GM19467 (cell line): ENCODE data around the gene UPP2.

Source experiments
- ATAC-seq: cut with Tn5 transposase; IDR thresholded peaks from one replicate; pipeline ENCODE4 v1.9.1; 2021; ENCODE audit warnings: mild to moderate bottlenecking, moderate library complexity; ENCODE audit not compliant: unreplicated experiment

The UPP2 gene

DNA sequence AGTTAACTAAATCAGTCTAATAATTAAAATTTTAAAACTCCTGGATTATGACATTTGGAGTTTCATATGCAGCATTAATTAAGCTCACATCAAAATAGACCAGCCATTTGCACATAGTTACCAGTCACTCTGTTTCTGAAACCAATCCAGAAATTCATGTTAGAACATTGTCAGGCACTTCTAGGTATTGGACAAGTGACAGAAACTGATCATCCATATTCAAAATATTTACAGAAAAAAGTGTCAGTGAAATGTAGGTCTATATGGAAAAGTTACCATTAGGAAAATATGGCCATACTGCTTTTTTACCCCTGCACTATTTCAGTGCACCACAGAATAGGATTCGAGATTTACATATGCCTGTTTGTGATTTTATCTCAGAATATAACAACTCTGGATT is 33.4 kb downstream of the UPP2 start:
- ATAC-seq, result no peak

DNA sequence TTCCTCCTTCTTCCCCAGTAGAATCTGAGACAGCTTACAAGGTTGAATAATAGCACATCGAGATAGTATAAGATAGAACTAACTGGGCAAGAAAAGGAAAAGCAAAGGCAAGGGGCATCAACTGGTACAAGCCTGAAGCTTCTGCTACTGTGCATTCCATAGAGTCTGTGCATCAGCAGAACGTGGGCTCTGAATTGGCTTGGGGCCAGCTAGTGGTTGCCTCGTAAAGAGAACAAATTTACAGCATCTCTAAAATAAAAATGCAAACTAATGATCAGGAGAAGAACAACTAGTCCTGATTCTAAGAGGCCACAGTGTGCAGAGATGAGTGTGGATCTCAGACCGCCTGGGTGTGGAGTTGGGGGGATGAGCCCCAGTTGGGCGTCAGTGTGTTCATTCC is 36.6 kb downstream of the UPP2 start:
- no peak for ATAC-seq

DNA sequence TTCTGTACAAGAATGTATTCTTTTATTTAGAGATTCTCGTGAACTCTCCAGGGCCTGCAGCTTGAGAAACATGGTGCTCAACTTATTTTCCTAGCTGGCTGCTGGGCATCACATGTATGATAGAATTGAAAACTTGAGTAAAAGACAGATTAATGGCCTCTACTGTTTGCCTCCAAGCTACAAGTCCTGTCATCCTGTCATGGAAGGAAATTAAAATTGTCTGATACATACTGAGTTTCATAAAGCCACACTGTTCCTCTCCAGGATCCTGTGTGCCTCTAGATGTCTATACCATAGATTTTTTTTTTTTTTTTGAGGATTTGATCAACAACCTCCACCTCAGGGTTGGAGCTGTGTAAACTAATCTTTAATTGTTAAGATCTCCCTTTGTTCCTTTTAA is 38.5 kb downstream of the UPP2 start:
- no peak for ATAC-seq

DNA sequence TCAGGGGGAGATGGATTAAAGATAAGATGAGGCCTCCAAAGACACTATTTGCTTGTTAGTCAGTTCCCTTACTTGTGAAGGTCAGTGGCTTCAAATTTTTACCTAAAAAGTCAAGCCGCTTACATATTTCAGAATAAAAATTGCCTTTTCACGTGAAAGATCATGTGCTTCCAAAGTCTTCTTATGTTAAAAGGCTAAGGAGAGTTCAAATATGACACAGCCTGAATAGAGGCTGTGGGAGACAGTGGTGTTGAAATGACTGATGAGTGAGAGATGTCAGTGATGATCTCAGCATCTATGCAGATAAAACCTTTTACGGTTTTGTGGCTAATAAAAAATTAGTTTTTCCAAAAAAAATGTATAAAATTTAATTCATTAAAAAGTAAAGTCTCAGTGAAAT is 40.5 kb downstream of the UPP2 start:
- ATAC-seq, result no peak

DNA sequence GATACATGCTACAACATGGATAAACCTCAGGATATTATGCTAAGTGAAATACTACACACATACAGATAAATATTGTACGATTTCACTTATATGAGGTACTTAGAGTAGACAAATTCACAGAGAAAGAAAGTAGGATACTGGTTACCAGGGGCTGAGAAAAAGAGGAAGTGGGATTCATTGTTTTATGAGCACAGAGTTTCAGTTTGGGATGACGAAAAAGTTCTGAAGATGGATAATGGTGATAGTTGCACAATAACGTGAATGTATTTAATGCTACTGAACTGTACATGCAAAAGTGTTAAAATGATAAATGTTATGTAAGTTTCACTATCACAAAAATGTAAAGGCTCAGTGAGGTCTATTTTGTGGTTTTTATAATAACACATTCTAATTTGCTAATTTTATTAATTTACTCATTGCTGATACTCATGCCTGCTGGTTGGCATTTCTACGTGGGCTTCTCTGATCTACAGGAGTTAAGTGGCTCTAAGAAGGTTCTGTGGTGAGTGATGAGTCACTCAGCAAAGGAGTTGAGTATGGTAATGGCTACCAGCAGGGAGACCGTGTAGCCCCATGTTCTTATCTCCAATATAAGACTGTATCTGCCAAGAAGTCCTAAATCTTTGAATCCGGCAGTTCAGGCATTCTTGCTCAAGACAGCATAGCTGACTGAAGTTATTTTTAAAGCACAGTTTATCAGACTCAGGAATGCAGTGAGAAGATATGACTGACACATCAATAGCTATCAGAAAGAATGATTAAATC is 41.1 kb downstream of the UPP2 start:
- no peak for ATAC-seq

DNA sequence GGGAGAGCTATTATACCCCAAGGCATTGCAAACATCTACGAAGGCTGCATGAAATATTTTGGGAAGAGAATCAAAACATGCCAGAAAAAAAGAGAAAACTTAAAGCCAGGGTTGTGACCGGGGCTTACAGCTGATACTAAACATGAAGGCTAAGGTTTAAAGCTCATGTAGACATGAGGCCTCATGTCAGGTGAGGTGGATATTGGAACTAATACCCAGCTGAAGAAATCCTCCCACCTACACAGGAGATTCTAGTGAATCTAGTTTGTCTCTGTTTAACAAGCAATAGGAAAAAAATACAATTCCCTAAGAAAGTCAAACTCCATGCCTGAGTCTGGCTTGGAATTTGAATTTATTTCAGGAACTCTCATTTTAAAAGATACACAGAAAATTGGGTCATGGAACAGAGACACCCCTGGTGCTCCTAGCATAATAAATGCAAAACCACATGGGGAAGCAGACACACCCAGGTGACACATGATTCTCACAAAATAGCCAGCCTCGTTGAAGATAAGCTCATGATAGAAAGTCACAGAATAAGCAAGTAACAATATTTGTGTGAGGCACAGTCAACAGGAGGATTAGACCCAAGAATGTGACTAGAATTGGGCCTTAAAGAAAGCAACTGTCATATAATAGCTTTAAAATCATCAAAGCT is 42.2 kb downstream of the UPP2 start:
- no peak for ATAC-seq

DNA sequence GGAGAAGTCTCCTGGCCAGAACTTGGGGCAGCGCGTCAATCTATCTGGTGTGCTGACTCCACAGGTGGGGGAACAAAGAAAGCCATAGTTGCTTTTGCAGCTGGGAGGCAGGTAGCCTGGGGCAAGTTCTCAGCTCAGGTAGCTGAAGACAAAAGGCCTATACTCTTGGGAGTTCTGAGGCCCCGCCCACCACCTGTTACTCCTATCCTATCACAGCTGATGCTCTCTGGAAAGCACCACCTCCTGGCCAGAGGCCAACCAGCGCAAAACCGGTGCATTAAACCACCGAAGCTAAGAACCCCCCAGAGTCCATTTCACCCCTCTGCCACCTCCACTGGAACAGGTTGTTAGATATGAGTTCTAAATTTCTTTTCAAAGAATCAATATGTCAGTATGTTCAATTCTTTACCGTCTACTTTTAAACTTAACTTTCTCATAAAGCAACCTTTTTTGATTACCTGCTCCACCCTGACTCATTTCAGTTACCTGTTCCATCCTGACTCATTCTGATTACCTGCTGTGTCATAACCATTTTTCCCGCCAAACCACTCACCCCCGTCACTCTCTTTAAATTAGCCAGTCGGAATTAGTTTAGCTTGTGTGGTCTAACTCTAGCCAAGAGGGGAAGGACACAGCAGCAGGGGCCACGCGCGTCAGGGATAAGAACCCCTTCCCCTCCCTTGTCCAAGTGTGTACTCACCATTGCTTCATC is 43.4 kb downstream of the UPP2 start:
- no peak for ATAC-seq

DNA sequence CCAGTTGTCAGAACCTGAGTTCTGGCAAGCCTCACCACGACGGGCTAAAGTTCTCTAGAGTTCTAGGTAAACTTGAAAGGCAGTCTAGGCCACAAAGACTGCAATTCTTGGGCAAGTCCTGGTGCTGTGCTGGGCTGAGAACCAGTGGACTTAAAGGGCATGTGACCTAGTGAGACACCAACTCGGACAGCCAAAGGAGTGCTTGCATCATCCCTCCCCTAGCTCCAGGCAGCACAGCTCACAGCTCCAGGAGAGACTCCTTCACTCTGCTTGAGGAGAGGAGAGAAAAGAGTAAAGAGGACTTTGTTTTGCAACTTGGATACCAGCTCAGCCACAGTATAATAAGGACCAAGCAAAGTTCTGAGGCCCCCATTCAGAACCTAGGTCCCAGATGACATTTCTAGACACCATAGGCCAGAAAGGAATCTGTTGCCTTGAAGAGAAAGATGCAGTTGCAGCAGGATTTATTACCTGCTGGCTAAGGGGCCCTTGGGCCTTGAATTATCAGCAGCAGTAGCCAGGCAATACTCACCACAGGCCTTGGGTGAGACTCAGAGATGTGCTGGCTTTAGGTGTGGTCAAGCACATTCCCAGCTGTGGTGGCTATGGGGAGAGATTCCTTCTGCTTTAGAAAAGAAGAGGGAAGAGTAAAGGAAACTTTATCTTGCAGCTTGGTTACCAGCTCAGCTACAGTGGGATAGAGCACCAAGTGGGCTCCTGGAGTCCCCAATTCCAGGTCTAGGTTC is 51.8 kb downstream of the UPP2 start:
- no peak for ATAC-seq

DNA sequence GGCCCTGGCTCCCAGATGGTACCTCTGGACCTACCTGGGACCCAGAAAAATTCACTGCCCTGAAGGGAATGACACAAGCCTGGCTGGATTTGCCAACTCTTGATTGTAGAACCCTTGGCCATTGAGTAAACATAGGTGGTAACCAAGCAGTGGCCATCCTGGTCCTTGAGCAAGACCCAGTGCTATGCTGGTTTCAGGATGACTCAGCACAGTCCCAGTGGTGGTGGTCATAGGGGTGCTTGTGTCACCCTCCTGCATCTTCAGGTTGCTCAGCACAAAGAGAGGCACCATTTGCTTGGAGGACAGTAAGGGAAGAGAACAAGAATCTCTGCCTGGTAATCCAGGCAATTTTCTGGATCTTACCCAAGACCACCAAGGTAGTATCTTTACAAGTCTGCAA is 52.9 kb downstream of the UPP2 start:
- ATAC-seq, result no peak

DNA sequence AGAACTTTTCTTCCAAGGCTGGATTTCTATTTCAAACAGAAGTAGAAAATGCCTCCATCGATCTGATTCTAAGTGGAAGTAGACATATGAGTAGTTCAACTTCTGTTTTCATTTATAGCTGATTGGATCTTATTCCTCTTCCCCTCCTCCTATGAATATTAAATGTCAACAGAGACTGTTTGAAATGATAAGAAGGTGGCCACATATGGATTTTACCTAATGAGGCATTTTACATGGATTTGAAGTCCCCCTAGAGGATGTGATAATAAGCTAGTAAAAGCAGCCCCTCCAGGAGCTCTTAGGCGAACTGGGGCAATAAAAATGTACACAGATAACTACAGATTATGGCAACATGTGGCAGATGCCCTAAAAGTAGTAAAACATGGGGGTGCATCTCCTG is 71.0 kb downstream of the UPP2 start:
- no peak for ATAC-seq

DNA sequence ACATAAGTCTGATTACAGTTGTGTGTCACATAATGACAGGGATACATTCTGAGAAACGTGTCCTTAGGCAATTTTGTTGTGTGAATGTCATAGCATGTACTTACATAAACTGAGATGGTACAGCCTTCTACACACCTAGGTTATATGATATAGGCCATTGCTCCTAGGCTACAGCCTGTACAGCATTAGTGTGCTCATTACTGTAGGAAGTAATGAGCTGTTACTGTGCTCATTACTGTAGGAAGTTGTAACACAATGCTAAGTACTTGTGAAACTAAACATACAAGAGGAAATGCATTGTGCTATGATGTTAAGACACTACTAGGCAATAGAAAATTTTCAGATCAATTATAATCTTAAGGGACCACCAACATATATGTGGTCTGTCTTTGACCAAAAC is 72.8 kb downstream of the UPP2 start:
- no peak for ATAC-seq

DNA sequence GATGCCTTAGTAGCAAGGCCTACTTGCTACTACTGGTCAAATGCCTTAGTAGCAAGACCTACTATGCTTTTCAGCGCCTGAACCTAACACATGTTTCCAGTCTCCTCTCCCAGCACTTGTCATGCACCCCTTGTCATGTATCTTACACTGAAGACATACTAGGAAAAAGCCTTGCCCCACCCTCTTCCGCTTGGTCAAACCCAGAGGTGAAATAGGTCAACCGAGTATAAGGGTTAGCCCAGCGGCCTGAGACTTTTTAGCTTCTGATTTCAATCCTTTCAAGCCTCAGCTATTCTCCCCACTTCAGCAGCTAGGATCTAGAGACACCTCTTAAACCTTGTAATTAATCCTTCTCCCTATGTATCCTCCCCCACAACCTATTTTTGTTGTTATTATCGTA is 73.3 kb downstream of the UPP2 start:
- ATAC-seq, result no peak

DNA sequence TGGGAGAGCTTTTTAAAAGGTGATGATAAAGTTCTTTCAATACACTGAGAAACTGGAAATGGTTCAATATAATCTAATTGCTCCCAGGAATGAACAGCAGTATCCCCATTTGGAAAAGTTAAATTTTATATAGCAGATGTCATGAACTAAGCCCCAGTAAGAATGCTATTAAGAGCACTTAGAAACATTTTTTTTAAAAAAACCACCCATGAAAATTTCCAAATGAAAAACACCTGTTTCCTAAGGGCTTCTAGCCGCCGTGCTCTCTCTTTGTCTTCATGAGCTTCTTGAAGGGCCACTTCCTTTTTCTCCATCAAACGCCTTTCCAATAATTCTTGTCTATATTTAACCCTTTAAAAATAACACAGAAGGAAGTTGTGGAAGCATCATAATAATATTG is 77.0 kb downstream of the UPP2 start:
- no peak for ATAC-seq

DNA sequence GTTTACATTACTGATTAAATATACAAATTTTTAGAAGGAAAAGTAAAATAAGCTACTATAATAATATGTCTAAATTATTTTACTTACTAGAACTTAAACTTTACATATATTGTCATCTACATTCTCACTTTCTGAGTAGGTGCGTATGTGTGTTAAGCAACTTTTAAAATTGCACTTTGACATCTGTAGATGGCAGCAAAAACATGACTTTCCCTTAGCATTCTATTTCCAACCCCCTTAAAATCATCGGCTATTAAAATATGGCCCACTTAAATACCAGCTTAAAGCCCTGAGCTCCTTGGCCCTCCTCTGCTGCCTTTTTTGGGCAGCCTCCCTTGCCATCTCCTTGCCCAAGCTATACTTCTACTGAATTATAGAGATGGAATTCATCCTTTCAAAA is 78.0 kb downstream of the UPP2 start:
- no peak for ATAC-seq

DNA sequence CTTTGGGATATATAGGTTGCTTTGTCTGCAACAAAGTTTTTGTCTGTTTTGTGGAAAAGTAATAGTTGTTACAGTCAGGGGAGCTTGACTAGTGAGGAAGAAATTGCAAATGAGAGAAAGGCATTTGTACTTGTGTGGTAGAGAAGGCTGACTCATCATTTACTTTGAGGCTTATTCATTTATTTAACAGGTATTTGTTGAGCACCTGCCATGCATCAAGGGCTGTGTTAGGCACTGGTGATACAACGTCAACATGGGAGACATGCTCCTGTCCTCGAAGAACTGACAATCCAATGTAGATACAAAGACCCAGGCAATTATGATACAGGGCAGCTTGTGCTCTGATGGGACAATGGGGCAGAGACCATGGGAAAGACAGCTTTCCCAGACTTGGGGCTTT is 79.5 kb downstream of the UPP2 start:
- no peak for ATAC-seq

DNA sequence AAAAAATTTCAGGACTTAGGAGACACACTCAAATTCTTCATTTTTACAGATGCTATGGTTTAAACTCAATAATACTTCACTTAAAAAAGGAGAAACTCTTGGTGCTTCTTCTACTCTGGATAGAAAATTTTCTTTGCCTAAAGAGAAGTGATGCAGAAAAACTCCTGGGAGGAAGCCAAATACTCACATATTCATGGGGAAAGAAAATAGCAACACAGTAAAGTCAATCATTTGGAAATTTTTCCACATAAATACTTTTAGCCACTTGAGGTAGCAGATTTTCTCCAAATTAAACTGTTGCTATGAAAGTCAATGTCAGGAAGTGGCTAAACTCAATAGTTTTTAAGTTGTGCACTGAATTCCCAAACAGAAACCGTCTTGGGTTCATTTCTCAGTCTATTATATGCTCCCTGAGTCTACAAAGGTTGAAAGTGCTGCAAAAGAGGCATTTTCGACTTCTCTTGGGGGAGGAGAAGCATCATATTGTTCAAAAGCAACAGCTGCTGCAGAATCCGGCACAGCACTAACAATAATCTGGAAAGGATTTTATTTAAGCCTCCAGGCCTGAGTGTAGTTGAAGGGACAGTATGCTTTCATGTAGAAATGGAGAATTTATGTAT is 81.1 kb downstream of the UPP2 start:
- no peak for ATAC-seq

DNA sequence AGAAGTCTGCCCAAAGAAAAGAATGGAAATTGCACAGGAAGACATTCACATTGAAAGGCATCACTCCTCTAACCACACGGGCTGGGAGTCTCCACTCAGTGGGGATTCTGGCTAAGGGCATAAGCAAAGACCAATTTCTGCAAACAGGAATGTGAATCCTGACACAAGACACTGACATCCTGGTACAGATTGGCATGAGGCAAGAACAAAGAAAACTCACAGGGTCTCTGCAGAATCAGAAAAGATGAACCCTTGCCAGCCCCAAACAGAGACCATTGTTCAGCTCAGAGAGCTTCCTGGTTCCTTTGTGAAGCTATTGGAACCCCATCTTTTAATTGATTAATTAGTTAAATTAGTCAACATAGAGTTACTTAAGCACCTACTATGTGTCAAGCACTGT is 82.3 kb downstream of the UPP2 start:
- ATAC-seq, result no peak

DNA sequence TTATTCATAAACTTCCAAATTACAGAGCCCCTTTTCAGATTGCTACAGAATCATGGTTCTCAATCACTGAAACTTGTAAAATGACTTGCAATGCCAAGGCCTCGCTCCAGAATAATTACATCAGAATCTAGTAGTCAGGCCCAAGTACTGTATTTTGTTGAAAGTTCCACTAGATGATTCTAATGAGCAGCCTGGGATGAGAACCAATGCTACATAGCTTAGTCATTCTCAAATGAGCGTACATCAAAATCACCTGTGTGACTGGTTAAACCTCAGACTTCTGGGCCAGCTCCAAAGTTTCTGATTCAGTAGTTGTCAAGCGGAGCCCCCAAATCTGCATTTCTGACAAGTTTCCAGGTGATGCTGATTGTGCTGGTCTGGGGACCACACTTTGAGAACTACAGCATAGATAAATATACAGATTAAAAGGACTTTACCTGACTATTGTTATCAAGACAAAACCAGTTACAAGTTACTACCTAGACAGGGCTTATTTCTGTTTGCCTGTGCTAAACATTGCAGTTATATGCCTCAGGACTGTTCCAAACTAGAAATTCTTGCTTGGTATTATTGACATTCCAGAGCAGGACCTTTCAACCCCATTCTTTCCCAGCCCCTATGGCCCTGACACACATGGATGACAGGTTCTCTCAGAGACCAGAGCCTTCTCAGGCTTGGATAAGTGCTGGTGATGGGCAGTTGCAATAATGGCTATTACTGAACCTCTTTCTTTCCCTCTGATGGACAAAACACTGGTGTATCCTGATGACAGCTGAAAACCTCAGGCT is 83.1 kb downstream of the UPP2 start:
- ATAC-seq, result no peak
